SU-DHL-6 (cell line): Measurements from ENCODE around the gene HCFC1.
A peak's percentile ranks its signal among the peaks of the same experiment; 100 is the strongest.

ENCODE experiments used
- CTCF ChIP-seq: fragments of 200-600 bp; sonication (generic); IDR thresholded peaks from one replicate; pipeline ENCODE4 v1.5.1; 2017; ENCODE audit warnings: antibody characterized with exemption, mild to moderate bottlenecking, low read length, moderate library complexity; ENCODE audit not compliant: insufficient read depth, poor library complexity, severe bottlenecking
- EZH2phosphoT487 ChIP-seq: fragments of 200-600 bp; sonication (generic), shearing (Covaris generic); conservative IDR thresholded peaks from 2 replicates; pipeline ENCODE4 v1.6.1; 2018; ENCODE audit warnings: mild to moderate bottlenecking, antibody characterized with exemption, low read length, moderate library complexity, mixed read lengths

- TF ChIP-seq EZH2phosphoT487 (no peak), CTCF (peak; percentile 84)
These were observed 24.4 kb downstream of the HCFC1 start for GRCh38 chrX:153947009-153947769.
